ENCODE data around the gene PARN.

Gene PARN

GRCh38 chr16:14427371-14427948 is 202.6 kb downstream of the PARN start:
- TF ChIP-seq EZH2phosphoT487 (IDR thresholded peaks at IDR 0.05; ENCODE audit: borderline replicate concordance, low read length), result no peak
- no peak for TF ChIP-seq CTCF (IDR thresholded peaks at IDR 0.05; ENCODE audit: low read depth, low read length, poor library complexity, severe bottlenecking)
- no peaks in the 10 kb centered on the region for H3F3A ChIP-seq (ENCODE audit: control insufficient read depth, insufficient read depth)
- no peak overlapping the region for H3K27ac ChIP-seq (ENCODE audit: low read depth, low read length)
- H3K9me3 ChIP-seq (ENCODE audit: control insufficient read depth, insufficient read depth, low read length), result no peaks in the 10 kb centered on the region
- no peaks in the 10 kb centered on the region for H3K9me2 ChIP-seq (replicated peaks; ENCODE audit: control insufficient read depth, low read length)
- no peaks in the 10 kb centered on the region for H3K27me3 ChIP-seq (ENCODE audit: control insufficient read depth, low read length)
- H4K20me1 ChIP-seq (ENCODE audit: control insufficient read depth, insufficient read depth, low read depth, low read length), result no peaks in the 10 kb centered on the region
- no peaks in the 10 kb centered on the region for H3K79me2 ChIP-seq (ENCODE audit: control insufficient read depth, low read length)
- H3K36me3 ChIP-seq (ENCODE audit: control insufficient read depth, low read length), result peaks cover 3% of the 10 kb centered on the region; the same call in 1 of the 2 replicates
- H3K4me2 ChIP-seq (ENCODE audit: low read length), result no peak overlapping the region
- H3K4me1 ChIP-seq (ENCODE audit: control insufficient read depth, low read length), result no peaks in the 10 kb centered on the region
- H3K4me3 ChIP-seq (ENCODE audit: low read length), result no peak overlapping the region

- Histone ChIP-seq H3K36me3 (ENCODE audit: control insufficient read depth, low read length) (peaks cover 3% of the 10 kb centered on the region; the same call in 1 of the 2 replicates), H3K27ac (ENCODE audit: low read depth, low read length) (no peak overlapping the region), H3K4me2 (ENCODE audit: low read length) (no peak overlapping the region), H3K4me3 (ENCODE audit: low read length) (no peak overlapping the region), H4K20me1 (ENCODE audit: control insufficient read depth, insufficient read depth, low read depth, low read length) (no peaks in the 10 kb centered on the region), H3K9me3 (ENCODE audit: control insufficient read depth, insufficient read depth, low read length) (no peaks in the 10 kb centered on the region), H3K79me2 (ENCODE audit: control insufficient read depth, low read length) (no peaks in the 10 kb centered on the region), H3K27me3 (ENCODE audit: control insufficient read depth, low read length) (no peaks in the 10 kb centered on the region), H3K9me2 (replicated peaks; ENCODE audit: control insufficient read depth, low read length) (no peaks in the 10 kb centered on the region), H3K4me1 (ENCODE audit: control insufficient read depth, low read length) (no peaks in the 10 kb centered on the region), H3F3A (ENCODE audit: control insufficient read depth, insufficient read depth) (no peaks in the 10 kb centered on the region)
- TF ChIP-seq CTCF (IDR thresholded peaks at IDR 0.05; ENCODE audit: low read depth, low read length, poor library complexity, severe bottlenecking) (no peak), EZH2phosphoT487 (IDR thresholded peaks at IDR 0.05; ENCODE audit: borderline replicate concordance, low read length) (no peak)
Observed at GRCh38 chr16:14424595-14424994, 205.5 kb downstream of the PARN start.

DNA sequence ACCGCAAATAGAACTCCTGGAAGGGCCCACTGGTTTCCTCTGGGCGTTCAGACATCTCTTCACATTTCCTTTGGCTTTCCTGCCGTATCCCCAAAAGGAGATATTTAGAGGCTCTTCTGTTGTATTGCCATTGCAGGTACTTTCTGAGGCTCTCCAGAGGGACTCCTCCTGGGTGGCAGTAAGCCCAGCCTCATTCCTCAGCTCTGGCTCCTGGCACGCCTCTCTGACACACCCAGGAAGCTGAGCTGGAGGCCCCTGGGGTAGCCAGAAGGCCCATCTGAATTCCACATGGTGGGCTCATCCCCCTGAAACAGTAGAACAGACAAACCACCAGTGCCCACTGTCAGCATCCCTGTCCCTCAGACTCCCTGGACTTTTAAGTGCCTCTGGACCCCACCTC is 206.7 kb downstream of the PARN start:
- H3F3A ChIP-seq (ENCODE audit: control insufficient read depth, insufficient read depth), result no peaks in the 10 kb centered on the region
- H3K27ac ChIP-seq (ENCODE audit: low read depth, low read length), result no peak overlapping the region
- H3K9me2 ChIP-seq (replicated peaks; ENCODE audit: control insufficient read depth, low read length), result no peaks in the 10 kb centered on the region
- H3K9me3 ChIP-seq (ENCODE audit: control insufficient read depth, insufficient read depth, low read length), result no peaks in the 10 kb centered on the region
- H3K79me2 ChIP-seq (ENCODE audit: control insufficient read depth, low read length), result no peaks in the 10 kb centered on the region
- TF ChIP-seq EZH2phosphoT487 (IDR thresholded peaks at IDR 0.05; ENCODE audit: borderline replicate concordance, low read length), result no peak
- TF ChIP-seq CTCF (IDR thresholded peaks at IDR 0.05; ENCODE audit: low read depth, low read length, poor library complexity, severe bottlenecking), result no peak
- H3K27me3 ChIP-seq (ENCODE audit: control insufficient read depth, low read length), result no peaks in the 10 kb centered on the region
- no peaks in the 10 kb centered on the region for H3K4me1 ChIP-seq (ENCODE audit: control insufficient read depth, low read length)
- H3K36me3 ChIP-seq (ENCODE audit: control insufficient read depth, low read length), result no peaks in the 10 kb centered on the region
- H3K4me2 ChIP-seq (ENCODE audit: low read length), result no peak overlapping the region
- H4K20me1 ChIP-seq (ENCODE audit: control insufficient read depth, insufficient read depth, low read depth, low read length), result no peaks in the 10 kb centered on the region
- no peak overlapping the region for H3K4me3 ChIP-seq (ENCODE audit: low read length)

Measured in DOHH2 (cell line).